Measurements from ENCODE around the gene GNG4. TPM values are rescaled to one million over a fixed set of nuclear protein-coding genes. Genes with fewer than 3 reads are reported as not detected.

The GNG4 gene
- total and polyA plus RNA-seq, 9 of the 15 experiments (the other 6 are each of a cell fraction or from before 2014, with no cell fraction given), result 0.06 to 0.58 (median 0.08) TPM; not detected in 4

DNA sequence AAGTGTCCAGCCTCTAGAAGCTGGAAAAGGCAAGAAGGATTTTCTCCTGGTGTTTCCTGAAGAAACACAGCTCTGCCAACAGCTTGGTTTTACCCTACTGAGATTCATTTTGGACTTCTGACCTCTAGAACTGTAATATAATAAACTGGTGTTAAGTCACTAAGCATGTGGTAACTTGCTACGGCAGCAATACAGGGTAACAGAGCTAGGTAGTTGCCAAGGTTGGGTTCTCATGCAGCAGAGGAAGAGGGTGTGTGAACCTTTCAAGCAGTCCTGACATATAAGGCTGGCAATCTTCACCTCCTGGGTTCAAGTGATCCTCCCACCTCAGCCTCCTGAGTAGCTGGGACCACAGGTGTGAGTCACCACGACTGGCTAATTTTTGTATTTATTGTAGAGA is 36.0 kb downstream of the GNG4 start:
- H3K9me3 ChIP-seq (replicated peaks; ENCODE audit: control insufficient read depth, insufficient read depth, low read depth, low read length), result no peaks in the 10 kb centered on the region
- H3K27ac ChIP-seq (ENCODE audit: extremely low read depth, low read depth, low read length), result no peak overlapping the region
- H3K27me3 ChIP-seq (ENCODE audit: control insufficient read depth in 2 of 2, insufficient read depth in 2 of 2, low read length in 2 of 2), result peaks cover 13 to 58% of the 10 kb centered on the region in 2 experiments
- ChIA-PET CTCF (ENCODE audit: low intra/inter-chr PET ratio) (no interaction called here), POLR2A (interaction anchor here (0.6 to 1.8 kb wide), 4 partner anchors 13 to 78 kb away, joined by 3 to 6 read pairs (median 4); no protein-coding TSS in a partner anchor)
- intact Hi-C loops (cut with micrococcal nuclease), result no loop called here
- FAIRE-seq (no peak), DNase-seq (ENCODE audit: extremely low read depth in 1 of 4, low spot score in 3 of 4) (no peak), ATAC-seq (no peak)
- no peak overlapping the region for H2AFZ ChIP-seq (ENCODE audit: low read depth, low read length)
- H3K36me3 ChIP-seq (ENCODE audit: control insufficient read depth, insufficient read depth, low read length), result no peaks in the 10 kb centered on the region
- no peaks in the 10 kb centered on the region for H3K9me1 ChIP-seq (ENCODE audit: control insufficient read depth, insufficient read depth, low read length)
- H4K20me1 ChIP-seq (replicated peaks; ENCODE audit: control insufficient read depth, insufficient read depth, low read length), result no peaks in the 10 kb centered on the region
- H3K4me1 ChIP-seq (replicated peaks in 1 of 2; ENCODE audit: control insufficient read depth in 2 of 2, insufficient read depth in 2 of 2, low read length in 2 of 2), result no peaks in the 10 kb centered on the region
- no peak overlapping the region for H3K4me2 ChIP-seq (ENCODE audit: insufficient read depth, low read length)
- in situ Hi-C loops (cut with MboI), result no loop called here
- BruUV-seq (replicated peaks), result no TSS peak
- H3K9ac ChIP-seq (ENCODE audit: insufficient read depth in 1 of 2, low read depth in 2 of 2, low read length in 2 of 2), result no peak overlapping the region
- no peaks in the 10 kb centered on the region for H3K79me2 ChIP-seq (ENCODE audit: control insufficient read depth, insufficient read depth, low read length)
- no peak overlapping the region for H3K4me3 ChIP-seq
- 0% methylated on average over 2 of the region's 2 CpGs for WGBS (ENCODE audit: insufficient coverage, low coverage, missing lambda C conversion rate)
- TF ChIP-seq KAT8 (IDR thresholded peaks at IDR 0.05; ENCODE audit: low read depth) (no peak), SMAD2 (IDR thresholded peaks at IDR 0.05; ENCODE audit: low read depth, low read length) (no peak)
- TF ChIP-seq, protein P1, sequence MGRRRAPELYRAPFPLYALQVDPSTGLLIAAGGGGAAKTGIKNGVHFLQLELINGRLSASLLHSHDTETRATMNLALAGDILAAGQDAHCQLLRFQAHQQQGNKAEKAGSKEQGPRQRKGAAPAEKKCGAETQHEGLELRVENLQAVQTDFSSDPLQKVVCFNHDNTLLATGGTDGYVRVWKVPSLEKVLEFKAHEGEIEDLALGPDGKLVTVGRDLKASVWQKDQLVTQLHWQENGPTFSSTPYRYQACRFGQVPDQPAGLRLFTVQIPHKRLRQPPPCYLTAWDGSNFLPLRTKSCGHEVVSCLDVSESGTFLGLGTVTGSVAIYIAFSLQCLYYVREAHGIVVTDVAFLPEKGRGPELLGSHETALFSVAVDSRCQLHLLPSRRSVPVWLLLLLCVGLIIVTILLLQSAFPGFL (CRISPR knock-in tag; IDR thresholded peaks at IDR 0.05), result no peak

DNA sequence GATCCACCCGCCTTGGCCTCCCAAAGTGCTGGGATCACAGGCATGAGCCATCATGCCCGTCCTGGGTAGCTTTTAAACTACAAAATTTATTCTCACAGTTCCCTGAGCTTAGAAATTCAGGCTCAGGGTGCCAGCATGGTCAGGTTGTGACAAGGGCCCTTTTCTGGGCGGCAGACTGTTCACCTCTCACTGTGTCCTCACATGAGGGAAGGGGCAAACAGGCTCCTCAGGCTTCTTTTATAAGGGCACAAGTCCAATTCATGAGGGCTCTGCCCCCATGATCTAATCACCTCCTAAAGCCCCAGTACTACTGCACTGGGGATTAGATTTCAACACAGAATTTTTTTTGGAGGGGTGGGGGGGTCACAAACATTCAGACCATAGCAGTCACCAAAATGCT is 36.8 kb downstream of the GNG4 start:
- BruUV-seq (replicated peaks), result no TSS peak
- H4K20me1 ChIP-seq (replicated peaks; ENCODE audit: control insufficient read depth, insufficient read depth, low read length), result no peaks in the 10 kb centered on the region
- no peak overlapping the region for H3K9ac ChIP-seq (ENCODE audit: insufficient read depth in 1 of 2, low read depth in 2 of 2, low read length in 2 of 2)
- no peaks in the 10 kb centered on the region for H3K4me1 ChIP-seq (replicated peaks in 1 of 2; ENCODE audit: control insufficient read depth in 2 of 2, insufficient read depth in 2 of 2, low read length in 2 of 2)
- H3K27ac ChIP-seq (ENCODE audit: extremely low read depth, low read depth, low read length), result no peak overlapping the region
- intact Hi-C loops (cut with micrococcal nuclease) (no loop called here), in situ Hi-C loops (cut with MboI) (no loop called here)
- H3K4me3 ChIP-seq, result no peak overlapping the region
- WGBS (ENCODE audit: insufficient coverage, low coverage, missing lambda C conversion rate), result 0% methylated on average over 3 of the region's 3 CpGs
- no peaks in the 10 kb centered on the region for H3K9me1 ChIP-seq (ENCODE audit: control insufficient read depth, insufficient read depth, low read length)
- H3K9me3 ChIP-seq (replicated peaks; ENCODE audit: control insufficient read depth, insufficient read depth, low read depth, low read length), result no peaks in the 10 kb centered on the region
- ChIA-PET POLR2A (interaction anchor here (0.6 to 1.8 kb wide), 4 partner anchors 12 to 116 kb away, joined by 3 to 6 read pairs (median 4); no protein-coding TSS in a partner anchor), CTCF (ENCODE audit: low intra/inter-chr PET ratio) (no interaction called here)
- no peak for FAIRE-seq
- ATAC-seq, result no peak
- H3K4me2 ChIP-seq (ENCODE audit: insufficient read depth, low read length), result no peak overlapping the region
- H2AFZ ChIP-seq (ENCODE audit: low read depth, low read length), result no peak overlapping the region
- peaks cover 13 to 63% of the 10 kb centered on the region in 2 experiments for H3K27me3 ChIP-seq (ENCODE audit: control insufficient read depth in 2 of 2, insufficient read depth in 2 of 2, low read length in 2 of 2)
- H3K36me3 ChIP-seq (ENCODE audit: control insufficient read depth, insufficient read depth, low read length), result no peaks in the 10 kb centered on the region
- H3K79me2 ChIP-seq (ENCODE audit: control insufficient read depth, insufficient read depth, low read length), result no peaks in the 10 kb centered on the region
- no peak for DNase-seq (ENCODE audit: extremely low read depth in 1 of 4, low spot score in 3 of 4)
- TF ChIP-seq, protein P2, sequence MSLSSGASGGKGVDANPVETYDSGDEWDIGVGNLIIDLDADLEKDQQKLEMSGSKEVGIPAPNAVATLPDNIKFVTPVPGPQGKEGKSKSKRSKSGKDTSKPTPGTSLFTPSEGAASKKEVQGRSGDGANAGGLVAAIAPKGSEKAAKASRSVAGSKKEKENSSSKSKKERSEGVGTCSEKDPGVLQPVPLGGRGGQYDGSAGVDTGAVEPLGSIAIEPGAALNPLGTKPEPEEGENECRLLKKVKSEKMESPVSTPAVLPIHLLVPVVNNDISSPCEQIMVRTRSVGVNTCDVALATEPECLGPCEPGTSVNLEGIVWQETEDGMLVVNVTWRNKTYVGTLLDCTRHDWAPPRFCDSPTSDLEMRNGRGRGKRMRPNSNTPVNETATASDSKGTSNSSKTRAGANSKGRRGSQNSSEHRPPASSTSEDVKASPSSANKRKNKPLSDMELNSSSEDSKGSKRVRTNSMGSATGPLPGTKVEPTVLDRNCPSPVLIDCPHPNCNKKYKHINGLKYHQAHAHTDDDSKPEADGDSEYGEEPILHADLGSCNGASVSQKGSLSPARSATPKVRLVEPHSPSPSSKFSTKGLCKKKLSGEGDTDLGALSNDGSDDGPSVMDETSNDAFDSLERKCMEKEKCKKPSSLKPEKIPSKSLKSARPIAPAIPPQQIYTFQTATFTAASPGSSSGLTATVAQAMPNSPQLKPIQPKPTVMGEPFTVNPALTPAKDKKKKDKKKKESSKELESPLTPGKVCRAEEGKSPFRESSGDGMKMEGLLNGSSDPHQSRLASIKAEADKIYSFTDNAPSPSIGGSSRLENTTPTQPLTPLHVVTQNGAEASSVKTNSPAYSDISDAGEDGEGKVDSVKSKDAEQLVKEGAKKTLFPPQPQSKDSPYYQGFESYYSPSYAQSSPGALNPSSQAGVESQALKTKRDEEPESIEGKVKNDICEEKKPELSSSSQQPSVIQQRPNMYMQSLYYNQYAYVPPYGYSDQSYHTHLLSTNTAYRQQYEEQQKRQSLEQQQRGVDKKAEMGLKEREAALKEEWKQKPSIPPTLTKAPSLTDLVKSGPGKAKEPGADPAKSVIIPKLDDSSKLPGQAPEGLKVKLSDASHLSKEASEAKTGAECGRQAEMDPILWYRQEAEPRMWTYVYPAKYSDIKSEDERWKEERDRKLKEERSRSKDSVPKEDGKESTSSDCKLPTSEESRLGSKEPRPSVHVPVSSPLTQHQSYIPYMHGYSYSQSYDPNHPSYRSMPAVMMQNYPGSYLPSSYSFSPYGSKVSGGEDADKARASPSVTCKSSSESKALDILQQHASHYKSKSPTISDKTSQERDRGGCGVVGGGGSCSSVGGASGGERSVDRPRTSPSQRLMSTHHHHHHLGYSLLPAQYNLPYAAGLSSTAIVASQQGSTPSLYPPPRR (CRISPR knock-in tag; IDR thresholded peaks at IDR 0.05; ENCODE audit: borderline replicate concordance), result no peak
- no peak for TF ChIP-seq ZNF124 (CRISPR knock-in tag; IDR thresholded peaks at IDR 0.05)
- no peak for TF ChIP-seq ESRRA (IDR thresholded peaks at IDR 0.05; ENCODE audit: borderline replicate concordance, low read depth)
- no peak for TF ChIP-seq NRF1 (conservative IDR thresholded peaks at IDR 0.05 in 1 of 2, IDR thresholded peaks at IDR 0.05 in 1 of 2)
- no peak for TF ChIP-seq ZFP30 (CRISPR knock-in tag; IDR thresholded peaks at IDR 0.05; ENCODE audit: borderline replicate concordance)

Data from K562 (cell line).